HG02973 (cell line): ENCODE measurements around the gene TPSB2.
"Not testable (repeated sequence)": the region's sequence is repeated elsewhere in the genome, so short reads cannot be mapped to it uniquely, and the experiment has no call there.

ENCODE experiments used
- ATAC-seq: cut with Tn5 transposase; IDR thresholded peaks from one replicate; pipeline ENCODE4 v1.9.1; 2021; ENCODE audit warnings: moderate library complexity; ENCODE audit not compliant: unreplicated experiment

Gene TPSB2

GRCh38 chr16:1262210-1262845, 32.3 kb upstream of the TPSB2 start:
- ATAC-seq, result no peak

GRCh38 chr16:1261131-1261892, 31.3 kb upstream of the TPSB2 start:
- no peak for ATAC-seq

- ATAC-seq, result no peak
Observed at GRCh38 chr16:1260101-1260680, 30.2 kb upstream of the TPSB2 start.

DNA sequence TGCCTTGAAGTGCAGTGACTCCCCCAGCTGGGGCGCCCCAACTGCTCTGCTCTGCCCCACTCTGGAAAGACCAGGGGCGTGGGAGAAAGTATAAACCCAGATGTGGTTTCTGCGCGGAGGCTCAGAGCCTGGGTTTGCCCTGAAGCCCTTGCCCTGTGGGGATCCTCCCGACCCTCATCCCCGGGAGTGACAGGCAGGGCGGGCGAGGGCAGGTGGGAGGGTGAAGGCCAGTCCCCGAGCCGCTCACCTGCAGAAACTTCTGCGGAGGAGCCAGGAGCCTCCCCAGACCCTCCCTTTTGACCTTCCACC, 29.7 kb upstream of the TPSB2 start:
- ATAC-seq, result no peak

GRCh38 chr16:1258906-1259759, 29.1 kb upstream of the TPSB2 start:
- no peak for ATAC-seq

DNA sequence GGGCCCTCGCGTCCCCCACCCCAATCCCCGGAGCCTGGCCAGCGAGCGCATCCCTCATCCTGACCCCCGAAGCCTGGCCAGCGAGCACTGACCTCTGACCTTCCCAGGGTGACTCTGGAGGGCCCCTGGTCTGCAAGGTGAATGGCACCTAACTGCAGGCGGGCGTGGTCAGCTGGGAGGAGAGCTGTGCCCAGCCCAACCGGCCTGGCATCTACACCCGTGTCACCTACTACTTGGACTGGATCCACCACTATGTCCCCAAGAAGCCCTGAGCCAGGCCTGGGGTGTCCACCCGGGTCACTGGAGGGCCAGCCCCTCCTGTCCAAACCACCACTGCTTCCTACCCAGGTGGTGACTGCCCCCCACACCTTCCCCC, 28.2 kb upstream of the TPSB2 start:
- no peak for ATAC-seq

DNA sequence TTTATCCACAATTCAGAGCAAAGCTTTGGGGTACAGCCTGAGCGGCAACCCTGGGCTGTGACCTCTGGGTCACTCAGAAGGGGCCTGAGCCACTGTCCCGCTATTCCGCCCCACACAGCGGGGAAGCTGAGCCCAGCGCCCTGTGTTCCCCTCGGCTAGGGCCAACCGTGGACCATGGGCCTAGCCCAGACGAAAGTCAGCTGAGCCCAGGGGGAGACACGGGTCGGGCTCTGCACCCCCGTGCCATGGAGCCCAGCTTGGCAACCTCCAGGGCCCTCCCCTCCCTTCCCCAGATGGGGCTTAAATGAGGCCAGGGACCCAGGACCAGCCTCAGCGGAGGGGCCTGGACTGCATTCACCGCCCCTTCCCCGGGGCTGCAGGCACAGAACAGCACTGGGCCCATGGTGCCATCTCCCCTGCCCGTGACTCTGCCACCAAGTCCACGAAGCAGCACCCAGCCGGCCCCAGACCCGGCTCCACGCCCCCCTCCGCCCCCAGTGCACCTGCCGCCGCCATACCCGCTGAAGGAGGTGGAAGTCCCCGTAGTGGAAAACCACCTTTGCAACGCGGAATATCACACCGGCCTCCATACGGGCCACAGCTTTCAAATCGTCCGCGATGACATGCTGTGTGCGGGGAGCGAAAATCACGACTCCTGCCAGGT, 27.7 kb upstream of the TPSB2 start:
- ATAC-seq, result no peak

GRCh38 chr16:1256874-1257322, 26.9 kb upstream of the TPSB2 start:
- ATAC-seq, result no peak

DNA sequence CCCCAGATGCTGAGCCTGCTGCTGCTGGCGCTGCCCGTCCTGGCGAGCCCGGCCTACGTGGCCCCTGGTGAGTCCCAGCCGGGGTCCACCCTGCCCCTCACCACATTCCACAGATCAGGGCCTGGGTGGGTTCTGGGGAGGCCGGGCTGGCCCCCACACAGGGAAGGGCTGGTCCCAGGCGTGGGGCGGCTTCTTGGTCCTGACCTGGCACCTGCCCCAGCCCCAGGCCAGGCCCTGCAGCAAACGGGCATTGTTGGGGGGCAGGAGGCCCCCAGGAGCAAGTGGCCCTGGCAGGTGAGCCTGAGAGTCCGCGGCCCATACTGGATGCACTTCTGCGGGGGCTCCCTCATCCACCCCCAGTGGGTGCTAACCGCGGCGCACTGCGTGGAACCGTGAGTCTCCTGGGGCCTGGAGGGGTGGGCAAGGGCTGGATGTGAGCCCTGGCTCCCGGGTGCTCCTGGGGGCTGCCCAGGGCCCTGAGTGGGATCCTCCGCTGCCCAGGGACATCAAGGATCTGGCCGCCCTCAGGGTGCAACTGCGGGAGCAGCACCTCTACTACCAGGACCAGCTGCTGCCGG, 26.4 kb upstream of the TPSB2 start:
- not testable (repeated sequence) for ATAC-seq

GRCh38 chr16:1255276-1256122, 25.5 kb upstream of the TPSB2 start, which contains the start of gene TPSD1:
Gene TPSD1, plus strand, starts transcription at chr16:1256069. Its CDS starts 212 bp downstream, at chr16:1256281.
- ATAC-seq, result not testable (repeated sequence)

- not testable (repeated sequence) for ATAC-seq
Observed at GRCh38 chr16:1254821-1255220, 24.8 kb upstream of the TPSB2 start.

GRCh38 chr16:1253701-1254364, 23.8 kb upstream of the TPSB2 start:
- not testable (repeated sequence) for ATAC-seq

DNA sequence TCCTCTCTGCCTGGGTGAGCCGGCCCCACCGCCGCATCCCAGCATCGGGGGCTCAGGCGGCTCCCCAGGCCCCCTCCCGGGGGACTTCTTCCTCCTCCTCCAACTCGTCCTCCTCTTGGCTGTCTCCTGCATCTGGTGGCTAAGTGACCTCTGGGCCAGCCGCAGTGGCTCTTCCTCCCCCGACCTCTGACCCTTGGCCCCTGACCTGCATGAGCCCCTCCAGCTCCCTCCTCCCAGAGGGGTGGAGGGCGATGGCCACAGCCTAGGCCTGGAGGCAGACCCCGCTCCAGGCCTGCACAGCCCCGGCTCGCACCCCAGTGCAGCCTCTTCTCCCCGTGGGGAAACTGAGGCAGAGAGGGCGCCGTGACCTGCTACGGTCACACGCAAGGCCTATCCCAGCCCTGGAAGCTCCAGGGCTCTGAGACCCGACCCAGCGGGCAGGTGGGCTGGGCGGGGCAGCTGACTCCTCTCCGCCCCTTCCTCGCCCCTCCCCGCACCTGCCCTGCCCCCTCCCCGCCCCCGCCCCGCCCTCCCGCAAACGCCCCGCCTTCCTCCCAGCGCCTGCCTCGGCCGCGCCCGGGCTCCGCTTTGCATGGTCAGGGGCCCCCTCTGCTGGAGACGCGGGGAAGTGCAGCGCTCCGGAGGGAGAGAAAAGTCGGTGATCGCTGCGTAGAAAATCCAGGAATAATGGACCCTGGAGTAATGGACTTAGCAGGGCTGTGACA, 19.2 kb upstream of the TPSB2 start:
- ATAC-seq, result not testable (repeated sequence)

DNA sequence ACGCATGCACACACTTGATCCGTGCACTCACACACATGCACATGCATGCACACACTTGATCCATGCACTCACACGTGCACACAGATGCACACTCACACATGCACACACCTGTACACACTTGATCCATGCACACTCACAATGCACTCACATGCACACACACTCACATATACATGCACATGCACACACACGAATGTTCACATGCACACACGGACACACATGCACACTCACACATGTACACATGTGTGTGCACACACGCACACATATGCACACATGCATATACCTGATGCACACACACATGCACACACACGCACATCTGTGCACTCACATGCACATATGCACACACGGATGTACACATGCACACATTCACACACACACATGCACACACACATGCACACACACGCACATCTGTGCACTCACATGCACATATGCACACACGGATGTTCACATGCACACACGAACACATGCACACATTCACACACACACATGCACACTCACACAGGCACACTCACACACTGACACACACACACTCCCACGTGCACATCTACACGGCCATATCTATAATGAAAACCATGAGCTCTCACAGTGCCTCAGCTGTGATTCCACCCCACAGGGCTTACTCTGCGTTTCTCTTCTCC, 18.0 kb upstream of the TPSB2 start:
- not testable (repeated sequence) for ATAC-seq

DNA sequence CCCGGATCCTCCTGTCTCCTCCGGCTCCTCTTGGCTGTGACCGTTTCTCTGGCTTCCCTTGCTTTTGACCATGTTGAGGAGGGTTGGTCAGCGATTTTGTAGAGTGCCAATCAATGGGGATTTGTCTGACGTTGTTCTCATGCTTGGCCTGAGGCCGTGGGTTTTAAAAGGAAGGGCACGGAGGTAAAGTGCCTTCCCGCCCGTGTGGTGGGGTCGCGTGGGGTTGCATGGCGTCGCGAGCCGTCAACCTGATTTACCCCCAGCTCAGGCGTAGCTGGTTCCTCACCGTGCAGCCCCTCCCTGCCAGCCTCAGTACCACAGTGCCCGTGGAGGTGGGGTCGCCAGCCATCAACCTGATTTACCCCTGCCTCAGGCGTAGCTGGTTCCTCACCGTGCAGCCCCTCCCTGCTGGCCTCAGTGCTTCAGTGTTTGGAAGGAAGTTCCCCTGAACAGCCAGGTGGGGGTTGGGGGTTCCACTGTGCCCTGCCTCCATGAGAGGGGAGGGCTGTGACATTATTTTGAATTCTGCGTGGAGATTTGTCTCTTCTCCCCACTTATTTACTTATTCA, 15.6 kb upstream of the TPSB2 start:
- no peak for ATAC-seq

DNA sequence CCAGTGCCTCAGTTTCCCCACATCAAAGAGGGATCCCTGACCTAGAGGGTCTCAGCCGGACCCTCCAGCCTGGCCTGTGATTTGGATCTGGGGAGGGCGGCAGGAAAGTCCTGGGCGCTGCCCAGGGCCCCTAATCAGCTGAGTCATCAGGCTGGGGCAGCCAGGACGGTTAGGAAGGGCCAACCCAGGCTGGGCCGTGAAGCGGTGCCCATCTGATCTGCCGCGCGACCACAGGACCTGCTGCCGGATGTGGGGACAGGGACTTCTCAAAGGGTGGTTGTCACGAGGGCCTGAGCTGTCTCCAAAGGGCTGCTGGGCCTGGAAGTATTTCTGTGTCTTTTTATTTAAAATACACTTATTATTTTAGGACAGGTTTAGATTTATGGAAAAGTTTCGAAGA, 14.9 kb upstream of the TPSB2 start:
- ATAC-seq, result no peak
